ENCODE results near the gene NAXD. TPM values are rescaled to one million over a fixed set of nuclear protein-coding genes. Genes with fewer than 3 reads are reported as not detected.
"Not testable (repeated sequence)": the region's sequence is repeated elsewhere in the genome, so short reads cannot be mapped to it uniquely, and the experiment has no call there.

Gene NAXD
- total RNA-seq, 1 donor from 2014 or later: 17.2 TPM

GRCh38 chr13:110629735-110630134 lies 14.4 kb downstream of the NAXD start:
- H3K9me3 ChIP-seq: no peaks in the 10 kb centered on the region
- intact Hi-C loops (cut with DNase I): loop anchor here (5.0 kb wide), 1 partner anchor 543 kb away; no protein-coding TSS in a partner anchor
- H3K27ac ChIP-seq: no peak overlapping the region
- peaks cover 44% of the 10 kb centered on the region for H3K4me1 ChIP-seq
- H3K36me3 ChIP-seq: peaks cover 0 to 34% of the 10 kb centered on the region in 2 donors
- TF ChIP-seq CTCF (IDR thresholded peaks at IDR 0.05): no peak
- no peak for TF ChIP-seq POLR2AphosphoS5 (IDR thresholded peaks at IDR 0.05; ENCODE audit: insufficient read depth in 1 of 2, low read depth in 1 of 2)
- TF ChIP-seq POLR2A (IDR thresholded peaks at IDR 0.05): no peak
- no peak overlapping the region for H3K4me3 ChIP-seq
- H3K27me3 ChIP-seq: no peaks in the 10 kb centered on the region
- DNase-seq (ENCODE audit: extremely low spot score in 2 of 2): no peak

DNA sequence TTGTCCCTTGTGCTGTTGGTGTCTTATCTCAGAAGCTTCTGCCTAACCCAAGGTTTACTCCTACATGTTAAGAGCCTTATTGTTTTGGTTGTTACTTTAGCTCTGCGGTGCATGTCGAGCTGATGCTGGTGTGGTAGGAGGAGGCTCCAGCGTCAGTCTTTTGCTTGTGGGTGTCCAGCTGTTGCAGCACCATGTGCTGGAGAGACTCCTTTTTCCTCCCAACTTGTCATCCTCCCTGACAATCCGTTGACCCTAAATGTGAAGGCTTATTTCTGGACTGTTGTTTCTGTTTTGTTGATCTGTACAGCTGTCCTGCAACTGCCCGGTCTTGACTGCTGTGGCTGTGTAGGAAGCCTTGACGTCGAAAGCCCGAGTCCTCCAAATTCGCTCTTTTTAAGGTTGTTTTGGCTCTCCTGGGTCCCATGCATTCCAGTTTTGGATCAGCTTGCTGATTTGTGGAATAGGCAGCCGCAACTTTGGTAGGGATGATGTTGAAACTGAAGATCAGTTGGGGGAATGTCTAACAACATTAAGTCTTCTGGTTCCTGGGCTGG lies 15.3 kb downstream of the NAXD start:
- no peaks in the 10 kb centered on the region for H3K9me3 ChIP-seq
- no peak overlapping the region for H3K27ac ChIP-seq
- no peak for DNase-seq (ENCODE audit: extremely low spot score in 2 of 2)
- TF ChIP-seq POLR2A (IDR thresholded peaks at IDR 0.05) (no peak), POLR2AphosphoS5 (IDR thresholded peaks at IDR 0.05; ENCODE audit: insufficient read depth in 1 of 2, low read depth in 1 of 2) (no peak), CTCF (IDR thresholded peaks at IDR 0.05) (no peak)
- intact Hi-C loops (cut with DNase I): no loop called here
- peaks cover 40% of the 10 kb centered on the region for H3K4me1 ChIP-seq
- no peaks in the 10 kb centered on the region for H3K27me3 ChIP-seq
- peaks cover 0 to 37% of the 10 kb centered on the region in 2 donors for H3K36me3 ChIP-seq
- no peak overlapping the region for H3K4me3 ChIP-seq

DNA sequence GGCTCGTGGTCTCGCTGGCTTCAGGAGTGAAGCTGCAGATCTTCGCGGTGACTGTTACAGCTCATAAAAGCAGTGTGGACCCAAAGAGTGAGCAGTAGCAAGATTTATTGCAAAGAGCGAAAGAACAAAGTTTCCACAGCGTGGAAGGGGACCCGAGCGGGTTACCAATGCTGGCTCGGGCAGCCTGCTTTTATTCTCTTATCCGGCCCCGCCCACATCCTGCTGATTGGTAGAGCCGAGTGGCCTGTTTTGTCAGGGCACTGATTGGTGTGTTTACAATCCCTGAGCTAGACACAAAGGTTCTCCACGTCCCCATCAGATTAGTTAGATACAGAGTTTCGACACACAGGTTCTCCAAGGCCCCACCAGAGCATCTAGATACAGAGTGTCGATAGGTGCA lies 16.9 kb downstream of the NAXD start:
- Histone ChIP-seq H3K4me1 (peaks cover 24% of the 10 kb centered on the region), H3K36me3 (peaks cover 0 to 52% of the 10 kb centered on the region in 2 donors)
- H3K9me3 ChIP-seq; H3K27me3 ChIP-seq; DNase-seq (ENCODE audit: extremely low spot score in 2 of 2); H3K4me3 ChIP-seq; intact Hi-C loops (cut with DNase I); H3K27ac ChIP-seq: not testable (repeated sequence)

DNA sequence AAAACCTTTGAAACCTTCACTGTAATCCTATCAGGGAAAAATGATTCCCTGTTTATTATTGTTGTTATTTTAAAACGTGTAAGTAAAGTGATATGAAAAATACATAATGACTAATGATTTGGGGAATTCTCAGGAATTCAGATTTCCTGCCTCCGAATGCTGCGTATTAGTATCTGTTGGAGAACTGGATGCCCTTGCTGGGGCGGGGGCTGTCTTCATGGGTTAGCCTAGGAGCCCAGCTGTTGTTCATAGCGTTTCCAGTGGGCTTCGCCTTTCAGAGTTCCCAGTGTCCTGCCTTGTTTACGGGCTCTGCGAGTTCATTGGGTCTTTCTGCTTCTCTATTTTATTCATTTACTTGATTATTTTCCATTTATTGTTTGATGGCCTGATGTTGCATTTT lies 18.4 kb downstream of the NAXD start:
- H3K9me3 ChIP-seq: no peaks in the 10 kb centered on the region
- peaks cover 10% of the 10 kb centered on the region for H3K4me1 ChIP-seq
- H3K27ac ChIP-seq: no peak overlapping the region
- DNase-seq (ENCODE audit: extremely low spot score in 2 of 2): no peak
- no peaks in the 10 kb centered on the region for H3K27me3 ChIP-seq
- intact Hi-C loops (cut with DNase I): no loop called here
- TF ChIP-seq POLR2AphosphoS5 (IDR thresholded peaks at IDR 0.05; ENCODE audit: insufficient read depth in 1 of 2, low read depth in 1 of 2) (no peak), CTCF (IDR thresholded peaks at IDR 0.05) (no peak), POLR2A (IDR thresholded peaks at IDR 0.05) (no peak)
- H3K4me3 ChIP-seq: no peak overlapping the region
- H3K36me3 ChIP-seq: peaks cover 0 to 53% of the 10 kb centered on the region in 2 donors

GRCh38 chr13:110634558-110634957 lies 19.2 kb downstream of the NAXD start:
- Histone ChIP-seq H3K4me1 (peaks cover 5% of the 10 kb centered on the region), H3K9me3 (no peaks in the 10 kb centered on the region), H3K27ac (no peak overlapping the region), H3K36me3 (peaks cover 0 to 58% of the 10 kb centered on the region in 2 donors), H3K4me3 (no peak overlapping the region), H3K27me3 (no peaks in the 10 kb centered on the region)
- intact Hi-C loops (cut with DNase I): no loop called here
- no peak for TF ChIP-seq POLR2A (IDR thresholded peaks at IDR 0.05)
- no peak for TF ChIP-seq CTCF (IDR thresholded peaks at IDR 0.05)
- TF ChIP-seq POLR2AphosphoS5 (IDR thresholded peaks at IDR 0.05; ENCODE audit: insufficient read depth in 1 of 2, low read depth in 1 of 2): no peak
- no peak for DNase-seq (ENCODE audit: extremely low spot score in 2 of 2)

All from vagina (tissue), 2 donors.